Activated B cell treated with CpG ODN at 0.5 μM for 24 hours (primary cell): ENCODE data around the gene PSRC1. TPM values are rescaled to one million over a fixed set of nuclear protein-coding genes. Genes with fewer than 3 reads are reported as not detected.

ENCODE experiments used
- ATAC-seq: fragments of 200-7000 bp; cut with Tn5 transposase; one replicate; pipeline ENCODE4 v1.10.0; 2021; ENCODE audit warnings: low read depth, mild to moderate bottlenecking, moderate library complexity
- CTCF ChIA-PET: fragments of 350-600 bp; sonication (Branson Sonifier 250); formaldehyde crosslinking; loops from one replicate; lab custom pipeline; 2021; ENCODE audit warnings: antibody characterized with exemption; lab: Charles Lee
- POLR2A ChIA-PET: fragments of 350-600 bp; sonication (Branson Sonifier 250); formaldehyde crosslinking; loops from one replicate; lab custom pipeline; 2021; ENCODE audit warnings: antibody characterized with exemption; lab: Charles Lee
- DNase-seq: peaks from one replicate; pipeline ENCODE4 v3.0.0; 2022
- H3K27ac Mint-ChIP-seq: one replicate; pipeline ENCODE4 v1.8.0; 2020; ENCODE audit warnings: mixed read lengths
- H3K27me3 Mint-ChIP-seq: one replicate; pipeline ENCODE4 v1.8.0; 2021; ENCODE audit warnings: mixed read lengths
- H3K36me3 Mint-ChIP-seq: one replicate; pipeline ENCODE4 v1.8.0; 2021; ENCODE audit warnings: low read depth, mixed read lengths
- H3K4me1 Mint-ChIP-seq: one replicate; pipeline ENCODE4 v1.8.0; 2021; ENCODE audit warnings: mixed read lengths
- H3K4me3 Mint-ChIP-seq: one replicate; pipeline ENCODE4 v1.8.0; 2020; ENCODE audit warnings: mild to moderate bottlenecking, mixed read lengths
- H3K9me3 Mint-ChIP-seq: one replicate; pipeline ENCODE4 v1.8.0; 2020; ENCODE audit warnings: mixed read lengths
- intact Hi-C: fragments of 100-400 bp; cut with micrococcal nuclease; formaldehyde crosslinking; loops from one replicate; pipeline ENCODE4 v1.15.1; 2024
- total RNA-seq: library from RNA; stranded (reverse); gene quantifications from 2 replicates; pipeline ENCODE4 v1.2.3, GENCODE V29; 2022
- TF ChIP-seq, protein P1 (sequence below): fragments of 200-600 bp; IDR thresholded peaks from one replicate; pipeline ENCODE4 v1.8.0; 2022; ENCODE audit warnings: antibody characterized with exemption, mild to moderate bottlenecking

The PSRC1 gene
- total RNA-seq, 1 donor from 2014 or later = not detected

DNA sequence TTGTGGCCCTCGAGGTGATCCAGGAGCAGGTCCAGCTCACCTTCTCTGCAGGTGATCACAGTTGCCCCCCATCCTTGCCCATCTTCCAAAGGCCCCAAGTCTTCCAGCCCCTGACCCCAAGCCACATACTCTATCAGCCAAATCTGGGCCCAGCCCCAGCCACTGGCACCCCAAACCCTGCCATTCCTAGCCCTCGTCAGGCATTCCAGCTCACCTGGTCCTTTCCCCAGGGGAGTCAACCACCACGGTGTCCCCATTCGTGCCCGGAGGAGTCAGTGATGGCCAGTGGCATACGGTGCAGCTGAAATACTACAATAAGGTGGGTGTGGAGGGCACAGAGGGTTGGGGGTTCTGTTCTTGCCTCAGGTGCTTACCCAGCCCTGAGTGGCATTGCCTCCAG is 21.4 kb downstream of the PSRC1 start:
- peaks cover 2% of the 10 kb centered on the region for H3K27me3 Mint-ChIP-seq
- ATAC-seq (no peak), DNase-seq (no peak)
- ChIA-PET POLR2A (no interaction called here), CTCF (no interaction called here)
- TF ChIP-seq, protein P1, sequence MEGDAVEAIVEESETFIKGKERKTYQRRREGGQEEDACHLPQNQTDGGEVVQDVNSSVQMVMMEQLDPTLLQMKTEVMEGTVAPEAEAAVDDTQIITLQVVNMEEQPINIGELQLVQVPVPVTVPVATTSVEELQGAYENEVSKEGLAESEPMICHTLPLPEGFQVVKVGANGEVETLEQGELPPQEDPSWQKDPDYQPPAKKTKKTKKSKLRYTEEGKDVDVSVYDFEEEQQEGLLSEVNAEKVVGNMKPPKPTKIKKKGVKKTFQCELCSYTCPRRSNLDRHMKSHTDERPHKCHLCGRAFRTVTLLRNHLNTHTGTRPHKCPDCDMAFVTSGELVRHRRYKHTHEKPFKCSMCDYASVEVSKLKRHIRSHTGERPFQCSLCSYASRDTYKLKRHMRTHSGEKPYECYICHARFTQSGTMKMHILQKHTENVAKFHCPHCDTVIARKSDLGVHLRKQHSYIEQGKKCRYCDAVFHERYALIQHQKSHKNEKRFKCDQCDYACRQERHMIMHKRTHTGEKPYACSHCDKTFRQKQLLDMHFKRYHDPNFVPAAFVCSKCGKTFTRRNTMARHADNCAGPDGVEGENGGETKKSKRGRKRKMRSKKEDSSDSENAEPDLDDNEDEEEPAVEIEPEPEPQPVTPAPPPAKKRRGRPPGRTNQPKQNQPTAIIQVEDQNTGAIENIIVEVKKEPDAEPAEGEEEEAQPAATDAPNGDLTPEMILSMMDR = no peak
- H3K36me3 Mint-ChIP-seq = no peaks in the 10 kb centered on the region
- intact Hi-C loops = no loop called here
- no peak overlapping the region for H3K4me3 Mint-ChIP-seq
- no peaks in the 10 kb centered on the region for H3K9me3 Mint-ChIP-seq
- peaks cover 4% of the 10 kb centered on the region for H3K4me1 Mint-ChIP-seq
- H3K27ac Mint-ChIP-seq = no peak overlapping the region

DNA sequence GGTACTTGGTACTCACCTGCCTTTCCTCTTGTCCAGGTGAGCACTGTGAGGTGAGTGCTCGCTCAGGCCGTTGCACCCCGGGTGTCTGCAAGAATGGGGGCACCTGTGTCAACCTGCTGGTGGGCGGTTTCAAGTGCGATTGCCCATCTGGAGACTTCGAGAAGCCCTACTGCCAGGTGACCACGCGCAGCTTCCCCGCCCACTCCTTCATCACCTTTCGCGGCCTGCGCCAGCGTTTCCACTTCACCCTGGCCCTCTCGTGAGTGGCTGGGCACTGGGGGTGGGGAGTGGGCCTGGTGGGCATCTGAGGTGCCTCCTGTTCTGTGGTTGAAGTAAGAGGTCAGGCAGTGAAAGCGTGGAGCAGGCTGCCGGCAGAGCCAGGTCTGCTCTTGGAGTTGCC is 21.9 kb downstream of the PSRC1 start:
- DNase-seq (no peak), ATAC-seq (no peak)
- H3K36me3 Mint-ChIP-seq = no peaks in the 10 kb centered on the region
- intact Hi-C loops = no loop called here
- H3K4me3 Mint-ChIP-seq = no peak overlapping the region
- H3K27me3 Mint-ChIP-seq = peaks cover 2% of the 10 kb centered on the region
- no peaks in the 10 kb centered on the region for H3K9me3 Mint-ChIP-seq
- H3K27ac Mint-ChIP-seq = no peak overlapping the region
- ChIA-PET POLR2A (no interaction called here), CTCF (interaction anchor here (0.8 kb wide), 1 partner anchor 13 kb away, joined by 3 read pairs; no protein-coding TSS in a partner anchor)
- TF ChIP-seq, protein P1 = no peak
- peaks cover 4% of the 10 kb centered on the region for H3K4me1 Mint-ChIP-seq

DNA sequence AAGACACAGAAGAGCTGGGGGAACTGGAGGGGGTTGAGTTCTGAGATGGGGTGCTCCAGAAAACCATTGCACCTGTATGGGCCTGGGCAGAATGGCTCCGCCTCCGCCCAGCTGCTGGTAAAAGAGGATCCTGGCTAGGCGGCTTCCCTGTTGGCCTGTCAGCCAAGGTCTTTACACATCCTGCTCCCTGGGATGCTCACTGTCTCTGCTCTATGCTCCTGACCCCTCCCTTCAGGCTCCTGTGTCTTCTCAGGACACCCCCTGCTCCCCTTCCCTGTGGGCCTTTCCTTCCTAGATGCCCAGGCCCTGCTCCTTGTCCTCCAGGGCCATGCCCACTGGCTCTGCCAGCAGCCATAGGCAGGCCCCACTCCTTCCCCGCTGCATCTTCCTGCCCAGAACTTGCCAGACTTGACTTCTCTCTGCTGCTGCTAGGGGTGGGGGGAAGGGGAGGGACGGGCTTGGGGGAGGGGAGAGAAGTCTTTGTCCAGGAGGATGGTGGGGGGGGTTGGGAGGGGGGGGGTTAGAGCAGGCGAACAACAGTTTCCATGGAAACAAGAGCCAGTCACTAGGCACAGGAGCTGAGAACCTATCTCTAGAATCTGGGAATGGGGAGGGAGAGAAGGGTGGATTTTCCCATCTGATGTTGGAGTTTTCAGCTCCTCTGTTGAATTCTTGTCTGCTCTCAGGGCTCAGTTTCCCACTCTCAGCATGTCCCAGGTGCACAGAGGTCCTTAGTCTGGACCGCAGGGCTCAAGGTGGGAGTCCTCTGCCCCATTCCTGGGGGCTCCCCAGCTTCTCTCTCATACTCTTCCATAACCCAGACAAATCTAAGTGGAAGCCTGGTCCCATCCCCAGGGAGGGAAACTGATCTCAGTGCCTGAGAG is 23.0 kb downstream of the PSRC1 start:
- no peak overlapping the region for H3K27ac Mint-ChIP-seq
- ATAC-seq (no peak), DNase-seq (no peak)
- intact Hi-C loops = no loop called here
- peaks cover 4% of the 10 kb centered on the region for H3K4me1 Mint-ChIP-seq
- H3K36me3 Mint-ChIP-seq = no peaks in the 10 kb centered on the region
- H3K27me3 Mint-ChIP-seq = peaks cover 2% of the 10 kb centered on the region
- ChIA-PET POLR2A (interaction anchor here (0.7 kb wide), 1 partner anchor 143 kb away, joined by 3 read pairs; no protein-coding TSS in a partner anchor), CTCF (interaction anchor here (0.8 kb wide), 1 partner anchor 14 kb away, joined by 3 read pairs; no protein-coding TSS in a partner anchor)
- no peak overlapping the region for H3K4me3 Mint-ChIP-seq
- H3K9me3 Mint-ChIP-seq = no peaks in the 10 kb centered on the region
- TF ChIP-seq, protein P1 = no peak

DNA sequence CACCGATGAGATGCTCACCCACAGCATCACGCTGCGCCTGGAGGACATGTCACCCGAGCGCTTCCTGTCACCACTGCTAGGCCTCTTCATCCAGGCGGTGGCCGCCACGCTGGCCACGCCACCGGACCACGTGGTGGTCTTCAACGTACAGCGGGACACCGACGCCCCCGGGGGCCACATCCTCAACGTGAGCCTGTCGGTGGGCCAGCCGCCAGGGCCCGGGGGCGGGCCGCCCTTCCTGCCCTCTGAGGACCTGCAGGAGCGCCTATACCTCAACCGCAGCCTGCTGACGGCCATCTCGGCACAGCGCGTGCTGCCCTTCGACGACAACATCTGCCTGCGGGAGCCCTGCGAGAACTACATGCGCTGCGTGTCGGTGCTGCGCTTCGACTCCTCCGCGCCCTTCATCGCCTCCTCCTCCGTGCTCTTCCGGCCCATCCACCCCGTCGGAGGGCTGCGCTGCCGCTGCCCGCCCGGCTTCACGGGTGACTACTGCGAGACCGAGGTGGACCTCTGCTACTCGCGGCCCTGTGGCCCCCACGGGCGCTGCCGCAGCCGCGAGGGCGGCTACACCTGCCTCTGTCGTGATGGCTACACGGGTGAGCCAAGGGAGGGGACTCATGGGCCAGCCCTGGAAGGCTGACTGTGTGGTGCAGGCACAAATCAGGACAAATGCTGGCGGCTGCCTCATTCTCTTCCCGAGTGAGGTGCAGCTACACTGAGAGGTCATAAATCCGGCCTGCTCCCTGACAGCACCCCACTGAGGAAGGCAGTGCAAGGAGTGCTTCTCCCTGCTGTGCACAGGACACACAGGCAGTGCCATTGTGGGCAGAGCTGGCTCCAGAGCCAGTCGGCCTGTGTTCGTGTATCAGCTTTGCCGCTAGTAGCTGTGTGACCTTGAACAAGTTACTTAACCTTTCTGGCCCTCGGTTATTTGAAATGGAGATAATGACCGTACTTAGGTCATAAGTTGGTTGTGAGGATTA is 24.2 kb downstream of the PSRC1 start:
- Mint-ChIP-seq H3K9me3 (no peaks in the 10 kb centered on the region), H3K36me3 (no peaks in the 10 kb centered on the region), H3K4me3 (no peak overlapping the region), H3K27me3 (peaks cover 2% of the 10 kb centered on the region), H3K4me1 (peaks cover 4% of the 10 kb centered on the region), H3K27ac (no peak overlapping the region)
- DNase-seq (no peak), ATAC-seq (no peak)
- ChIA-PET CTCF (no interaction called here), POLR2A (no interaction called here)
- TF ChIP-seq, protein P1 = no peak
- intact Hi-C loops = no loop called here
